Measurements from ENCODE around the gene NFASC. TPM values are rescaled to one million over a fixed set of nuclear protein-coding genes. Genes with fewer than 3 reads are reported as not detected.

The NFASC gene
- total and polyA plus RNA-seq, 4 donors = 0.23 to 5.4 (median 1.9) TPM

DNA sequence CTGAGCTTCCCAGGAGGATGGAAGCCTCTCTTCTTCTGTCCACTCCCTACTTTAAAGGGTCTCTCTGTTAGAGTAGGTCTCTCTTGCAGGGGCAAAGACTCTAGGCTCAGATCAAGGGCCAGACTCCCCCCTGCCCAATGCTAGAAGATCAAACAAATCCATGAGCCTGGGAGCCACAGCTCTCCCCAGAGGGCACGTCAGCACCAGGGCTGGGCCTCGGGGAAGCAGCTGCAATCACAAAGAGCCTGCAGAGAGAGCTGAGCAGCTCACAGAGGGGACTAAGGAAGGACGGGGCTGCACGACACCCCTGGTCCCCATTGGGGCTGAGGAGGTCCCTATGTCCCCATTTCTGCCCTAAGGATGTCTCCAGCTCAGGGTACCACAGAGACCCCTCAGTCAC, 176.2 kb downstream of the NFASC start:
- Histone ChIP-seq H3K4me1 (ENCODE audit: control insufficient read depth in 4 of 4, insufficient read depth in 4 of 4, low read length in 3 of 4) (peaks cover 0 to 12% (median 4%) of the 10 kb centered on the region in 4 donors), H3K9me3 (ENCODE audit: control insufficient read depth in 4 of 4, low read length in 3 of 4) (no peaks in the 10 kb centered on the region), H3K9ac (ENCODE audit: low read depth in 1 of 2, low read length in 2 of 2) (no peak overlapping the region), H3K36me3 (ENCODE audit: control insufficient read depth in 4 of 4, insufficient read depth in 3 of 4, low read depth in 1 of 4, low read length in 3 of 4) (no peaks in the 10 kb centered on the region), H3K4me3 (ENCODE audit: low read depth in 1 of 3, low read length in 3 of 3) (no peak overlapping the region), H3K27ac (ENCODE audit: low read depth in 1 of 2, low read length in 2 of 2) (no peak overlapping the region), H3K27me3 (ENCODE audit: control insufficient read depth in 4 of 4, insufficient read depth in 4 of 4, low read length in 3 of 4) (no peaks in the 10 kb centered on the region)
- WGBS = 80% methylated on average over 4 of the region's 4 CpGs
- TF ChIP-seq HNF4A (conservative IDR thresholded peaks at IDR 0.05) = no peak
- TF ChIP-seq, protein P1, sequence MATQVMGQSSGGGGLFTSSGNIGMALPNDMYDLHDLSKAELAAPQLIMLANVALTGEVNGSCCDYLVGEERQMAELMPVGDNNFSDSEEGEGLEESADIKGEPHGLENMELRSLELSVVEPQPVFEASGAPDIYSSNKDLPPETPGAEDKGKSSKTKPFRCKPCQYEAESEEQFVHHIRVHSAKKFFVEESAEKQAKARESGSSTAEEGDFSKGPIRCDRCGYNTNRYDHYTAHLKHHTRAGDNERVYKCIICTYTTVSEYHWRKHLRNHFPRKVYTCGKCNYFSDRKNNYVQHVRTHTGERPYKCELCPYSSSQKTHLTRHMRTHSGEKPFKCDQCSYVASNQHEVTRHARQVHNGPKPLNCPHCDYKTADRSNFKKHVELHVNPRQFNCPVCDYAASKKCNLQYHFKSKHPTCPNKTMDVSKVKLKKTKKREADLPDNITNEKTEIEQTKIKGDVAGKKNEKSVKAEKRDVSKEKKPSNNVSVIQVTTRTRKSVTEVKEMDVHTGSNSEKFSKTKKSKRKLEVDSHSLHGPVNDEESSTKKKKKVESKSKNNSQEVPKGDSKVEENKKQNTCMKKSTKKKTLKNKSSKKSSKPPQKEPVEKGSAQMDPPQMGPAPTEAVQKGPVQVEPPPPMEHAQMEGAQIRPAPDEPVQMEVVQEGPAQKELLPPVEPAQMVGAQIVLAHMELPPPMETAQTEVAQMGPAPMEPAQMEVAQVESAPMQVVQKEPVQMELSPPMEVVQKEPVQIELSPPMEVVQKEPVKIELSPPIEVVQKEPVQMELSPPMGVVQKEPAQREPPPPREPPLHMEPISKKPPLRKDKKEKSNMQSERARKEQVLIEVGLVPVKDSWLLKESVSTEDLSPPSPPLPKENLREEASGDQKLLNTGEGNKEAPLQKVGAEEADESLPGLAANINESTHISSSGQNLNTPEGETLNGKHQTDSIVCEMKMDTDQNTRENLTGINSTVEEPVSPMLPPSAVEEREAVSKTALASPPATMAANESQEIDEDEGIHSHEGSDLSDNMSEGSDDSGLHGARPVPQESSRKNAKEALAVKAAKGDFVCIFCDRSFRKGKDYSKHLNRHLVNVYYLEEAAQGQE (IDR thresholded peaks at IDR 0.05) = no peak
- TF ChIP-seq SP1 (IDR thresholded peaks at IDR 0.05) = no peak
- no peak for TF ChIP-seq GABPA (IDR thresholded peaks at IDR 0.05 in 1 of 2, conservative IDR thresholded peaks at IDR 0.05 in 1 of 2)
- DNase-seq (ENCODE audit: low spot score) = no peak

DNA sequence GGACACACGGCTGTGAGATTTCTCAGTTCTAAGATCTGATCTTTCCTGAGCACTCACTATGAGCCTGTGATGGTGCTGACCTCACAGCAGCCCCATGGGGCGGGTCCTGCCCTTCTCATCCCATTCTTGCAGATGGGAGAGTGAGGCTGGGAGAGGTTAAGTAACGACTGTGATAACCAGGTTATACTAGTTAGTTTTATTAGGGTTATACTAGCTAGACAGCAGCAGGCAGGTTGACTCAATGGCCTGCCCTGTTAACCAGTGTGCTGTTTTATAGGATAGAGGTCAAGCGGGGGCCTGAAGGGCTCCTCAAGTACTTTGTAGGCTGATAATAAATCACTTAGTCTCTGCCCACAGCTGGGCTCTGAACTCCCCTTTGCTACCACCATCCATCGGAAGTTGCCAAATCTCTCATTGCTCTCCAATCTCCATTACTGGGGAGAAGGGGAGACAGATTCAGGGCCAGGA, 177.1 kb downstream of the NFASC start:
- no peak for DNase-seq (ENCODE audit: low spot score)
- no peak for TF ChIP-seq FOXA2 (IDR thresholded peaks at IDR 0.05)
- TF ChIP-seq TAF1 (conservative IDR thresholded peaks at IDR 0.05) = no peak
- TF ChIP-seq, protein P2, sequence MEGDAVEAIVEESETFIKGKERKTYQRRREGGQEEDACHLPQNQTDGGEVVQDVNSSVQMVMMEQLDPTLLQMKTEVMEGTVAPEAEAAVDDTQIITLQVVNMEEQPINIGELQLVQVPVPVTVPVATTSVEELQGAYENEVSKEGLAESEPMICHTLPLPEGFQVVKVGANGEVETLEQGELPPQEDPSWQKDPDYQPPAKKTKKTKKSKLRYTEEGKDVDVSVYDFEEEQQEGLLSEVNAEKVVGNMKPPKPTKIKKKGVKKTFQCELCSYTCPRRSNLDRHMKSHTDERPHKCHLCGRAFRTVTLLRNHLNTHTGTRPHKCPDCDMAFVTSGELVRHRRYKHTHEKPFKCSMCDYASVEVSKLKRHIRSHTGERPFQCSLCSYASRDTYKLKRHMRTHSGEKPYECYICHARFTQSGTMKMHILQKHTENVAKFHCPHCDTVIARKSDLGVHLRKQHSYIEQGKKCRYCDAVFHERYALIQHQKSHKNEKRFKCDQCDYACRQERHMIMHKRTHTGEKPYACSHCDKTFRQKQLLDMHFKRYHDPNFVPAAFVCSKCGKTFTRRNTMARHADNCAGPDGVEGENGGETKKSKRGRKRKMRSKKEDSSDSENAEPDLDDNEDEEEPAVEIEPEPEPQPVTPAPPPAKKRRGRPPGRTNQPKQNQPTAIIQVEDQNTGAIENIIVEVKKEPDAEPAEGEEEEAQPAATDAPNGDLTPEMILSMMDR (IDR thresholded peaks at IDR 0.05; ENCODE audit: low read depth, low read length, missing input control) = no peak
- TF ChIP-seq, protein P3, sequence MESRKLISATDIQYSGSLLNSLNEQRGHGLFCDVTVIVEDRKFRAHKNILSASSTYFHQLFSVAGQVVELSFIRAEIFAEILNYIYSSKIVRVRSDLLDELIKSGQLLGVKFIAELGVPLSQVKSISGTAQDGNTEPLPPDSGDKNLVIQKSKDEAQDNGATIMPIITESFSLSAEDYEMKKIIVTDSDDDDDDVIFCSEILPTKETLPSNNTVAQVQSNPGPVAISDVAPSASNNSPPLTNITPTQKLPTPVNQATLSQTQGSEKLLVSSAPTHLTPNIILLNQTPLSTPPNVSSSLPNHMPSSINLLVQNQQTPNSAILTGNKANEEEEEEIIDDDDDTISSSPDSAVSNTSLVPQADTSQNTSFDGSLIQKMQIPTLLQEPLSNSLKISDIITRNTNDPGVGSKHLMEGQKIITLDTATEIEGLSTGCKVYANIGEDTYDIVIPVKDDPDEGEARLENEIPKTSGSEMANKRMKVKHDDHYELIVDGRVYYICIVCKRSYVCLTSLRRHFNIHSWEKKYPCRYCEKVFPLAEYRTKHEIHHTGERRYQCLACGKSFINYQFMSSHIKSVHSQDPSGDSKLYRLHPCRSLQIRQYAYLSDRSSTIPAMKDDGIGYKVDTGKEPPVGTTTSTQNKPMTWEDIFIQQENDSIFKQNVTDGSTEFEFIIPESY (IDR thresholded peaks at IDR 0.05) = no peak
- no peak for TF ChIP-seq NR2F2 (IDR thresholded peaks at IDR 0.05)
- no peak for TF ChIP-seq HNF4A (conservative IDR thresholded peaks at IDR 0.05)
- TF ChIP-seq EGR1 (IDR thresholded peaks at IDR 0.05; ENCODE audit: low read depth in 2 of 2) = no peak
- TF ChIP-seq, protein P4, sequence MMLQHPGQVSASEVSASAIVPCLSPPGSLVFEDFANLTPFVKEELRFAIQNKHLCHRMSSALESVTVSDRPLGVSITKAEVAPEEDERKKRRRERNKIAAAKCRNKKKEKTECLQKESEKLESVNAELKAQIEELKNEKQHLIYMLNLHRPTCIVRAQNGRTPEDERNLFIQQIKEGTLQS (IDR thresholded peaks at IDR 0.05) = no peak
- TF ChIP-seq, protein P1 (IDR thresholded peaks at IDR 0.05) = no peak
- TF ChIP-seq JUND (IDR thresholded peaks at IDR 0.05) = no peak
- no peak for TF ChIP-seq GABPA (IDR thresholded peaks at IDR 0.05 in 1 of 2, conservative IDR thresholded peaks at IDR 0.05 in 1 of 2)
- TF ChIP-seq RXRA (IDR thresholded peaks at IDR 0.05) = no peak
- TF ChIP-seq, protein P5, sequence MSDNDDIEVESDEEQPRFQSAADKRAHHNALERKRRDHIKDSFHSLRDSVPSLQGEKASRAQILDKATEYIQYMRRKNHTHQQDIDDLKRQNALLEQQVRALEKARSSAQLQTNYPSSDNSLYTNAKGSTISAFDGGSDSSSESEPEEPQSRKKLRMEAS (IDR thresholded peaks at IDR 0.05) = no peak
- no peak for TF ChIP-seq YY1 (IDR thresholded peaks at IDR 0.05)
- Histone ChIP-seq H3K27me3 (ENCODE audit: control insufficient read depth in 4 of 4, insufficient read depth in 4 of 4, low read length in 3 of 4) (no peaks in the 10 kb centered on the region), H3K36me3 (ENCODE audit: control insufficient read depth in 4 of 4, insufficient read depth in 3 of 4, low read depth in 1 of 4, low read length in 3 of 4) (no peaks in the 10 kb centered on the region), H3K9ac (ENCODE audit: low read depth in 1 of 2, low read length in 2 of 2) (no peak overlapping the region), H3K4me3 (ENCODE audit: low read depth in 1 of 3, low read length in 3 of 3) (no peak overlapping the region), H3K27ac (ENCODE audit: low read depth in 1 of 2, low read length in 2 of 2) (no peak overlapping the region), H3K4me1 (ENCODE audit: control insufficient read depth in 4 of 4, insufficient read depth in 4 of 4, low read length in 3 of 4) (peaks cover 0 to 9% (median 2%) of the 10 kb centered on the region in 4 donors), H3K9me3 (ENCODE audit: control insufficient read depth in 4 of 4, low read length in 3 of 4) (no peaks in the 10 kb centered on the region)
- WGBS = 88% methylated on average over 5 of the region's 5 CpGs
